Prostate gland (tissue), 2 donors: ENCODE data around the gene PITX1. TPM values are rescaled to one million over a fixed set of nuclear protein-coding genes. Genes with fewer than 3 reads are reported as not detected.

Experiments used
- DNase-seq: peaks from one replicate; pipeline ENCODE4 v3.0.0-alpha.2; 2019; ENCODE audit warnings: low spot score
- H3K27ac ChIP-seq, 2 donors: fragments of 200-600 bp; sonication (generic); 2 replicates each; pipeline ENCODE4 v1.5.1; 2017 to 2019
- H3K27me3 ChIP-seq: fragments of 200-600 bp; sonication (generic); replicated peaks from 2 replicates; pipeline ENCODE4 v1.5.1; 2019; ENCODE audit not compliant: insufficient read depth
- H3K36me3 ChIP-seq, 2 donors: fragments of 200-600 bp; sonication (generic); 1 replicate in 1 of 2; 2 replicates in 1 of 2; pipeline versions ENCODE4 v1.5.1 to v1.8.1; 2017 to 2019
- H3K4me1 ChIP-seq: fragments of 200-600 bp; sonication (generic); replicated peaks from 2 replicates; pipeline ENCODE4 v1.5.1; 2019
- H3K4me3 ChIP-seq, 2 donors: fragments of 200-600 bp; sonication (generic); 2 replicates each; pipeline ENCODE4 v1.5.1; 2017 to 2019
- H3K9me3 ChIP-seq: fragments of 200-600 bp; sonication (generic); 2 replicates; pipeline ENCODE4 v1.5.1; 2017
- POLR2A ChIP-seq: fragments of 450-650 bp; IDR thresholded peaks from one replicate; pipeline ENCODE4 v1.6.1; 2016; ENCODE audit warnings: antibody characterized with exemption, mild to moderate bottlenecking
- POLR2AphosphoS5 ChIP-seq: sonication (generic); formaldehyde crosslinking; IDR thresholded peaks from one replicate; pipeline ENCODE4 v1.6.1; 2017; ENCODE audit warnings: antibody characterized with exemption
- WGBS: methylation state at CpG from one replicate; pipeline ENCODE4 v1.1.5; 2018; 5-methylcytosine and 5-hydroxymethylcytosine counted together
- intact Hi-C: fragments of 100-400 bp; cut with DNase I; formaldehyde crosslinking; loops from one replicate; pipeline ENCODE4 v1.14.2; 2022
- total RNA-seq, 2 donors: library from RNA; depleted of rRNA; stranded (reverse); fragments of >200 nt; gene quantifications; one replicate each; pipeline ENCODE4 v1.1.0, GENCODE V29; 2016
- TF ChIP-seq, protein P1 (sequence below), 4 experiments: fragments of 200-600 bp in 2 of 4; fragments of 450-650 bp in 2 of 4; sonication (generic) in 2 of 4; IDR thresholded peaks; 1 replicate in 3 of 4; 2 replicates in 1 of 4; pipeline ENCODE4 v1.5.1; 2016 to 2019; ENCODE audit warnings: antibody characterized with exemption in 4 of 4, mild to moderate bottlenecking in 2 of 4, moderate library complexity in 2 of 4

Gene PITX1
- total RNA-seq, 2 donors from 2014 or later, result 6.8 to 50.6 TPM

DNA sequence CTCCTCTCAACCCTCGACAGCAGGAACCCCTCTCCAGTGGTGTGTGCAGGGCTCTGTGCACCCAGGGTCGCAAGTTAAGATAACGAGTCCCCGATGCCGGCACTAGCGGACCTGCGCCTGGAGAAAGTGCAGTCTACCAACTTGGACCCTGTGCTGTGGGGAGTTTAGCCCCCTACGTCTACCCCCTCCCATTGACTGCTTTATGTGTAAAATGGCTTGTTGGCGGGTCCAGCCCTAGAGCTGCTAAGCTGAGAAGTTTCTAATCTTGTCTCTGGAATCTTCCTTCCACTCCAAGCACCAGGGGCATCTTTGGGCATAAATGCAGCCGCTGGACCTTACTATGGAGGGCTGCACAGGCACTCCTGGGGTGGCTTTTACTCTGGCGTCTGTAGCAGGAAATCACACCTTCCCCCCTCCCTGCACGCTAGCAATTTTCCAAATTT is 7.1 kb upstream of the PITX1 start:
- WGBS, result 76% methylated on average over 12 of the region's 12 CpGs
- intact Hi-C loops, result no loop called here
- Histone ChIP-seq H3K4me3 (no peak overlapping the region), H3K27ac (no peak overlapping the region), H3K27me3 (peaks cover 18% of the 10 kb centered on the region), H3K36me3 (no peaks in the 10 kb centered on the region), H3K4me1 (no peaks in the 10 kb centered on the region), H3K9me3 (no peaks in the 10 kb centered on the region)
- TF ChIP-seq POLR2AphosphoS5 (no peak), POLR2A (no peak)
- TF ChIP-seq, protein P1, sequence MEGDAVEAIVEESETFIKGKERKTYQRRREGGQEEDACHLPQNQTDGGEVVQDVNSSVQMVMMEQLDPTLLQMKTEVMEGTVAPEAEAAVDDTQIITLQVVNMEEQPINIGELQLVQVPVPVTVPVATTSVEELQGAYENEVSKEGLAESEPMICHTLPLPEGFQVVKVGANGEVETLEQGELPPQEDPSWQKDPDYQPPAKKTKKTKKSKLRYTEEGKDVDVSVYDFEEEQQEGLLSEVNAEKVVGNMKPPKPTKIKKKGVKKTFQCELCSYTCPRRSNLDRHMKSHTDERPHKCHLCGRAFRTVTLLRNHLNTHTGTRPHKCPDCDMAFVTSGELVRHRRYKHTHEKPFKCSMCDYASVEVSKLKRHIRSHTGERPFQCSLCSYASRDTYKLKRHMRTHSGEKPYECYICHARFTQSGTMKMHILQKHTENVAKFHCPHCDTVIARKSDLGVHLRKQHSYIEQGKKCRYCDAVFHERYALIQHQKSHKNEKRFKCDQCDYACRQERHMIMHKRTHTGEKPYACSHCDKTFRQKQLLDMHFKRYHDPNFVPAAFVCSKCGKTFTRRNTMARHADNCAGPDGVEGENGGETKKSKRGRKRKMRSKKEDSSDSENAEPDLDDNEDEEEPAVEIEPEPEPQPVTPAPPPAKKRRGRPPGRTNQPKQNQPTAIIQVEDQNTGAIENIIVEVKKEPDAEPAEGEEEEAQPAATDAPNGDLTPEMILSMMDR (IDR thresholded peaks at IDR 0.05), result no peak
- DNase-seq, result no peak

DNA sequence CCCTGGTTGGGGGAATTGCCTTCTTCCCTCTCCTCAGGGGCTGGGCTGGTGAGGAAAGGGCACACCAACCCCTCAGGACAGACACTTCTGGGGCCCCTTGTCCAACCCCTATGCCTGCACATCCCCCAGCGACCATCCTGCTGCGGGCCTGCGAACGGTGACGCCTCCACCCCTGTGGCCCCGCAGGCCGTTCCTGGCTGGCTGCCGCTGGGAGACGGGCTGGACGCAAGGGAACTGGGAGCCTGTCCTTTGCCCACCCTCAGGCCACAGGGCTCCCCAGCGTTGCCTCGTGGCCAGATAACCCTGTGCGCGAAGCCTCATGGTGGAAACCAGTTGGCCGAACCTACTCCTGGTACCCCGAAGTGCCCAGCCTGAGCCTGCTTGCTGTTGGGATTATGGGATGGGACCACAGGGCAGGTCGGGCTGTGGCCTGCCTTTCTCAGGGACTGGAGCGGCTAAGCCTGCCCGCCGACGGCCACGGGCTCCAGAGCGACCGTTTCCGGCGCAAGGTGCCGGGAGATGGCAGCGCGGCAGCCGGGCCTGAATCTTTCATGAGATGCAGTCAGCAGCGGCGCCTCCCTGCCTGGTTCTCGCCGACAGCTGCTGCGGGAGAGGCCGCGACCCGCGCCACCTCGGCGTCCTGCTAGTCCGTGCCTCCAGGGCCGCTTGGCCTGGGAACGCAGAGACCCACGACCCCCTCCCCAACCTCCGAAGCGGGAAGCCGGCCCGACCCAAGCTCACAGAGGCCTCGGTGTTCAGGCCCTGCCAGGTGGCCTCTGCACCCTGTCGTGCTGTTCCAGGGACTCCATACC is 6.5 kb upstream of the PITX1 start:
- Histone ChIP-seq H3K4me3 (no peak overlapping the region), H3K4me1 (no peaks in the 10 kb centered on the region), H3K9me3 (no peaks in the 10 kb centered on the region), H3K27me3 (peaks cover 16% of the 10 kb centered on the region), H3K36me3 (no peaks in the 10 kb centered on the region), H3K27ac (no peak overlapping the region)
- intact Hi-C loops, result no loop called here
- no peak for DNase-seq
- 43% methylated on average over 39 of the region's 51 CpGs for WGBS
- TF ChIP-seq, protein P1 (IDR thresholded peaks at IDR 0.05), result no peak
- no peak for TF ChIP-seq POLR2AphosphoS5
- no peak for TF ChIP-seq POLR2A

GRCh38 chr5:135040034-135040332 is 6.0 kb upstream of the PITX1 start:
- intact Hi-C loops, result no loop called here
- Histone ChIP-seq H3K27ac (no peak overlapping the region), H3K9me3 (no peaks in the 10 kb centered on the region), H3K27me3 (peaks cover 15% of the 10 kb centered on the region), H3K4me1 (no peaks in the 10 kb centered on the region), H3K36me3 (no peaks in the 10 kb centered on the region), H3K4me3 (peak overlapping the region in 1 of 2 donors; percentile 18)
- 42% methylated on average over 11 of the region's 11 CpGs for WGBS
- TF ChIP-seq, protein P1 (IDR thresholded peaks at IDR 0.05), result no peak
- no peak for DNase-seq

DNA sequence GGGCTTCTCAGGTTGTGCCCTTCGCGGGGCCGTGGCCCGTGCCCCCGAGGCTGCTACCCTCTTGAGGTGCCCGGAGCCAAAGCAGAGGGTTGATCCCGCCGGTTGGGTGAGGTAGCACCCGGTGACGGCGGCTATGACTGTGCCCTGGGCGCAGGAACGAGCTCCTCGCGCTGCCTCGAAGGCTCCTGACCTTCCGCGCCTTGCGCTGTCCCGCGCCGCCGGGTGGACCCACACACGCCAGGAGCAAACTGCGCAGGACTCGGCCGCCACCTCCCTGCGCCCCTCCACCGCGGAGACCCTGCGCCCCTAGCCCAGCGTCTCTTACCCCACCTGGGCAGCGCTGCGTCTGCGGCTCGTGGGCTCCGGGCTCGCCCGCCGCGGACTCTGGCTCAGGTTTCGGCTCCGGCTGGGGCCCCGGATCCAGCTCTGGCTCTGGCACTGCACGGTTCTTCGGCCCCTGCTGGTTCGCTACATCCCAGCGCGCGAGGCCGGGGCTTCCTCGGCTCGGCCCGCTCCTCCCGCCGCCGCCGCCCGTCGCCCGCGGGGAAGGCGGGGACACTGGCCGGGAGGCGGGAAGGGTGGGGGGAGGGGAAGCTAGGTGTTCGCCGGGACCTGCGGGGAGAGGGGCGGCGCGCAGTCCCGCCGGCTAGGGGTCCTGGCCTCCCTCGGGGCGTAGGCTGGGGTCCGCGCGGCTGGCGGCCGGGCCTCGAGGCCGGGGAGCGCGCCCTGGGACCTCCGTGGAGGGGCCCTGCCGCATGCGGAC is 5.4 kb upstream of the PITX1 start:
- TF ChIP-seq, protein P1 (IDR thresholded peaks at IDR 0.05), result no peak
- no peak for TF ChIP-seq POLR2AphosphoS5
- no peak for TF ChIP-seq POLR2A
- Histone ChIP-seq H3K9me3 (no peaks in the 10 kb centered on the region), H3K36me3 (no peaks in the 10 kb centered on the region), H3K27ac (peak overlapping the region in 1 of 2 donors; percentile 32), H3K4me1 (no peaks in the 10 kb centered on the region), H3K27me3 (peaks cover 15% of the 10 kb centered on the region), H3K4me3 (peak overlapping the region; percentile 9 to 18)
- DNase-seq, result no peak
- 10% methylated on average over 29 of the region's 87 CpGs for WGBS
- intact Hi-C loops, result loop anchor here (5.0 kb wide), 2 partner anchors 93 to 293 kb away; no protein-coding TSS in a partner anchor
